SK-N-SH (cell line): ENCODE results near the gene FRMPD1. TPM values are rescaled to one million over a fixed set of nuclear protein-coding genes. Genes with fewer than 3 reads are reported as not detected.

Source experiments
- CTCF ChIA-PET: fragments of 300-600, 350-600 bp; formaldehyde crosslinking; extraction: SDS; loops from one replicate; lab custom pipeline; 2021; lab: Yijun Ruan, JAX
- POLR2A ChIA-PET: fragments of 350-600 bp; sonication (Branson Sonifier 250); formaldehyde crosslinking; extraction: SDS; loops from one replicate; lab custom pipeline; 2020; ENCODE audit warnings: antibody characterized with exemption, inconsistent platforms; lab: Yijun Ruan, JAX
- DNase-seq: peaks from one replicate; pipeline ENCODE4 v3.0.0; 2012
- H2AFZ ChIP-seq: fragments of 200-600 bp; sonication (generic); 2 replicates; pipeline ENCODE4 v1.8.1; 2016; ENCODE audit warnings: antibody characterized with exemption, mild to moderate bottlenecking, low read depth
- H3F3A ChIP-seq: fragments of 200-600 bp; sonication (generic); replicated peaks from 2 replicates; pipeline ENCODE3; 2016; ENCODE audit warnings: antibody characterized with exemption, mild to moderate bottlenecking; ENCODE audit not compliant: insufficient read depth
- H3K27ac ChIP-seq, 2 experiments: fragments of 200-500 bp in 1 of 2; fragments of 200-600 bp in 1 of 2; sonication (Bioruptor generic) in 1 of 2; sonication (generic), shearing (Covaris generic) in 1 of 2; 2 replicates each; pipeline versions ENCODE4 v1.5.1 to v1.6.1; 2014 to 2016; ENCODE audit warnings: low read depth in 2 of 2, inconsistent platforms in 1 of 2, low read length in 1 of 2, mild to moderate bottlenecking in 1 of 2, mixed read lengths in 1 of 2
- H3K27me3 ChIP-seq: fragments of 200-600 bp; sonication (generic), shearing (Covaris generic); 2 replicates; pipeline ENCODE4 v1.6.1; 2016; ENCODE audit warnings: mixed run types; ENCODE audit not compliant: insufficient read depth
- H3K36me3 ChIP-seq, 2 experiments: fragments of 200-500 bp in 1 of 2; fragments of 200-600 bp in 1 of 2; sonication (Bioruptor generic) in 1 of 2; sonication (generic) in 1 of 2; replicated peaks in 1 of 2; 2 replicates each; pipeline versions ENCODE3 to v1.5.1; 2014 to 2016; ENCODE audit warnings: low read length in 1 of 2, mild to moderate bottlenecking in 1 of 2; ENCODE audit not compliant: insufficient read depth in 2 of 2, control insufficient read depth in 1 of 2
- H3K4me1 ChIP-seq, 2 experiments: fragments of 200-500 bp in 1 of 2; fragments of 200-600 bp in 1 of 2; sonication (Bioruptor generic) in 1 of 2; sonication (generic), shearing (Covaris generic) in 1 of 2; 2 replicates each; pipeline versions ENCODE4 v1.5.1 to v1.6.1; 2014 to 2016; ENCODE audit warnings: low read depth in 1 of 2, low read length in 1 of 2, mixed run types in 1 of 2; ENCODE audit not compliant: insufficient read depth in 2 of 2, control insufficient read depth in 1 of 2
- H3K4me2 ChIP-seq: fragments of 200-600 bp; sonication (generic), shearing (Covaris generic); 2 replicates; pipeline ENCODE4 v1.6.1; 2017; ENCODE audit warnings: mixed run types
- H3K4me3 ChIP-seq, 2 experiments: fragments of 200-500 bp in 1 of 2; fragments of 200-600 bp in 1 of 2; sonication (Bioruptor generic) in 1 of 2; sonication (generic), shearing (Covaris generic) in 1 of 2; 2 replicates each; pipeline versions ENCODE4 v1.5.1 to v1.8.1; 2014 to 2016; ENCODE audit warnings: low read depth in 2 of 2, inconsistent platforms in 1 of 2, low read length in 1 of 2, mild to moderate bottlenecking in 1 of 2, mixed read lengths in 1 of 2, moderate library complexity in 1 of 2
- H3K79me2 ChIP-seq: fragments of 200-600 bp; sonication (generic); 2 replicates; pipeline ENCODE4 v1.8.1; 2017; ENCODE audit warnings: mild to moderate bottlenecking; ENCODE audit not compliant: insufficient read depth
- H3K9ac ChIP-seq: fragments of 200-600 bp; sonication (generic); 2 replicates; pipeline ENCODE4 v1.6.1; 2017; ENCODE audit warnings: mixed run types
- H3K9me2 ChIP-seq: fragments of 200-600 bp; sonication (generic); 2 replicates; pipeline ENCODE4 v1.6.1; 2017; ENCODE audit warnings: mixed run types
- H3K9me3 ChIP-seq: fragments of 200-600 bp; sonication (generic); 2 replicates; pipeline ENCODE4 v1.6.1; 2017; ENCODE audit warnings: mixed run types, mild to moderate bottlenecking, moderate library complexity
- H4K20me1 ChIP-seq: fragments of 200-600 bp; sonication (generic); 2 replicates; pipeline ENCODE4 v1.6.1; 2017; ENCODE audit warnings: mild to moderate bottlenecking, mixed run types; ENCODE audit not compliant: insufficient read depth
- CHD2 ChIP-seq: fragments of 150-350 bp; IDR thresholded peaks from 2 replicates; pipeline ENCODE4 v1.6.1; 2018; ENCODE audit warnings: low read length; ENCODE audit not compliant: partially characterized antibody
- EP300 ChIP-seq, 2 experiments: IDR thresholded peaks; 2 replicates each; pipeline versions ENCODE4 v1.4.0 to v1.6.1; 2012; ENCODE audit warnings: borderline replicate concordance in 1 of 2, low read depth in 1 of 2, low read length in 1 of 2
- GATA2 ChIP-seq: sonication (generic); formaldehyde crosslinking; IDR thresholded peaks from 2 replicates; pipeline ENCODE4 v1.5.0; 2020; ENCODE audit warnings: mild to moderate bottlenecking, missing genetic modification reagents
- MXI1 ChIP-seq: IDR thresholded peaks from 2 replicates; pipeline ENCODE4 v1.6.1; 2012; ENCODE audit warnings: mild to moderate bottlenecking, low read depth, low read length, improper control_type of control experiment
- NFIC ChIP-seq: IDR thresholded peaks from 2 replicates; pipeline ENCODE4 v1.4.0; 2012; ENCODE audit warnings: borderline replicate concordance
- RAD21 ChIP-seq: IDR thresholded peaks from 2 replicates; pipeline ENCODE4 v1.6.1; 2012; ENCODE audit warnings: mild to moderate bottlenecking, low read length
- USF1 ChIP-seq: IDR thresholded peaks from 2 replicates; pipeline ENCODE4 v1.4.0; 2012; ENCODE audit warnings: low read depth, borderline replicate concordance
- ZBTB33 ChIP-seq: IDR thresholded peaks from 2 replicates; pipeline ENCODE4 v1.4.0; 2012; ENCODE audit warnings: low read depth, borderline replicate concordance
- WGBS: methylation state at CpG from one replicate; pipeline ENCODE4 v1.1.6; 2017; ENCODE audit warnings: low lambda C conversion rate; 5-methylcytosine and 5-hydroxymethylcytosine counted together
- polyA plus RNA-seq, 3 experiments: library from polyadenylated mRNA; depleted of rRNA; stranded (reverse); fragments of >200 nt; gene quantifications; 2 replicates each; pipeline ENCODE4 v1.2.3, GENCODE V29; 2012
- TF ChIP-seq, protein P1 (sequence below): IDR thresholded peaks from 2 replicates; pipeline ENCODE4 v1.4.0; 2012; ENCODE audit warnings: low read depth

Gene FRMPD1
- polyA plus RNA-seq, 1 of the 3 experiments (the other 2 are of a cell fraction), result not detected

DNA sequence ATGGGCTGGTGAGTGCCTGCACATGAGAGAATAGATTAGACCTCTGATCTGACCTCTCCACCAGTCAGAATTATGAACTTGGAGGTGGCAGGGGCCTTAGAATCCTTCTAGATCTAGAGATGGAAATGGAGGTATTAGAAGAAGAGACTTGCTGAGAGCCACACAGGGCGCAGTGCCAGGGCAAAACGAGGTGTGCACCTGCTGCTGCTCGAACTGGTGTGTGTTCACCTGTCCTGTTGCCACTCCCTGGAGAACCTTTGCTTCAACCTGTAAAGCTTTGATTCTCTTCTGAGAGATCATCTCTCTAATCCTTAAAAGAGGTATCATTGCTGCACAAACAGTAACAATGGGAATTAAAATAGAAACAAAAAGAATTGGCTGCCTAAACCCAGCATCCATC is 24.9 kb downstream of the FRMPD1 start:
- ChIA-PET CTCF (interaction anchor here (1.2 to 2.1 kb wide), 3 partner anchors 11 to 84 kb away, joined by 3 to 9 read pairs (median 5); partner anchors contain the start of gene TOMM5), POLR2A (interaction anchor here (0.5 kb wide), 1 partner anchor 746 kb away, joined by 3 read pairs; no protein-coding TSS in a partner anchor)
- H3K27ac ChIP-seq, result no peak overlapping the region; a peak in 1 of 4 replicates
- TF ChIP-seq NFIC, result no peak
- no peaks in the 10 kb centered on the region for H3F3A ChIP-seq
- H3K9me3 ChIP-seq, result no peaks in the 10 kb centered on the region
- no peak overlapping the region for H3K4me3 ChIP-seq
- H4K20me1 ChIP-seq, result no peaks in the 10 kb centered on the region
- 52% methylated on average over 3 of the region's 3 CpGs for WGBS
- no peak overlapping the region for H3K4me2 ChIP-seq
- no peak for DNase-seq
- peaks cover 19% of the 10 kb centered on the region; the same call in 1 of the 2 replicates for H3K27me3 ChIP-seq
- peaks cover 0 to 32% of the 10 kb centered on the region in 2 experiments; a peak in 2 of 4 replicates for H3K4me1 ChIP-seq
- H2AFZ ChIP-seq, result no peak overlapping the region
- no peak overlapping the region for H3K9ac ChIP-seq
- no peaks in the 10 kb centered on the region for H3K36me3 ChIP-seq
- H3K9me2 ChIP-seq, result no peaks in the 10 kb centered on the region
- H3K79me2 ChIP-seq, result no peaks in the 10 kb centered on the region

DNA sequence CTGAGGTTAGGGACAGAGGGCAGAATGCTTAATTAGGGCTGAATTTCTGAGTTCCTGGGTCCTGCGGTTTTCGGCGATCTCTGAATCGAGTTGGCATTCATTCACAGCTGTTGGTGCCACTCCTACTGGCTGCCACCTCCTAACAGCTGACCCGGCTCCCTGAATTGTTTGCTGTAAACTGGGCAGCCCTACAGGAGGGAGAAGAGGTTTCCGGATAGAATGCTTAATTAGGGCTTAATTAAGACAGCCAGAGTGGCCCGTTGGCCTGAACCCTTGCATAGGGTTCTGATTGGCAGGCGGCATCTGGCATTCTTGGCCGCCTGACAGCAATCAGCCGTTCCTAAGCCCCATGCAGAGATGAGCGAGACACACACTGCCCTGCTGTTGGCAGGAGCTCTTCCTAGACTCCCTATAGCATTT is 25.7 kb downstream of the FRMPD1 start:
- H3F3A ChIP-seq, result no peaks in the 10 kb centered on the region
- no peak overlapping the region for H2AFZ ChIP-seq
- no peaks in the 10 kb centered on the region for H4K20me1 ChIP-seq
- peak; percentile 69 for DNase-seq
- WGBS, result 21% methylated on average over 11 of the region's 11 CpGs
- H3K4me3 ChIP-seq, result no peak overlapping the region
- H3K9ac ChIP-seq, result no peak overlapping the region
- H3K27me3 ChIP-seq, result peaks cover 20% of the 10 kb centered on the region; the same call in 1 of the 2 replicates
- peaks cover 0 to 32% of the 10 kb centered on the region in 2 experiments; a peak in 2 of 4 replicates for H3K4me1 ChIP-seq
- H3K27ac ChIP-seq, result peak overlapping the region in 1 of 2 experiments; percentile 60; a peak in 2 of 4 replicates
- TF ChIP-seq MXI1 (peak; percentile 66; the same call in 1 of the 2 replicates), USF1 (no peak), RAD21 (0 out of 2 replicates have a peak, but pooled peaks have one; percentile 12), EP300 (IDR thresholded peaks at IDR 0.05; ENCODE audit: borderline replicate concordance in 1 of 2, low read depth in 1 of 2, low read length in 1 of 2) (peak in 1 of 2 experiments; percentile 59; a peak in 1 of 4 replicates), CHD2 (peak; percentile 63)
- no peaks in the 10 kb centered on the region for H3K79me2 ChIP-seq
- ChIA-PET CTCF (interaction anchor here (1.2 to 2.1 kb wide), 3 partner anchors 12 to 84 kb away, joined by 3 to 9 read pairs (median 5); partner anchors contain the start of gene TOMM5), POLR2A (no interaction called here)
- H3K4me2 ChIP-seq, result no peak overlapping the region
- no peaks in the 10 kb centered on the region for H3K9me3 ChIP-seq
- H3K9me2 ChIP-seq, result no peaks in the 10 kb centered on the region
- no peaks in the 10 kb centered on the region for H3K36me3 ChIP-seq

DNA sequence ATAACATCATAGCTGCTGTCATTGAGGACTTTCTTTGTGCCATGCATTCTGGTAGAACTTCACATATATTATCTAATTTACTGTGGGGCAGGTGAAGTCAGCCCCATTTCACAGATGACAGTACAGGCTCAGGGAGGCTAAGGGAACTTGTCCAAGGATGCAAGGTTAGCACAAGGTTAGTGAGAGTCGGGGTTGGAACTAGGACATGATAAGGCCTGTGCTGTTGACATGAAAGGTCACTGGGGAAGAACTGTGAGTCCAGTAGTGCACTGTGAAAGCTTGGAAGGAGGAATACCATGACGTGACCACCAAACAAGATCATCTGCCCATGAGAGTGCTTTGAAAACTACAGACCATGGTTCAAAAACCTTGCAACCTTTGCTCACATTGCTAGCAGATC is 26.7 kb downstream of the FRMPD1 start:
- Histone ChIP-seq H3F3A (no peaks in the 10 kb centered on the region), H3K9me2 (no peaks in the 10 kb centered on the region), H3K4me2 (no peak overlapping the region), H3K36me3 (no peaks in the 10 kb centered on the region), H4K20me1 (no peaks in the 10 kb centered on the region), H3K9ac (no peak overlapping the region), H3K27ac (no peak overlapping the region), H3K79me2 (no peaks in the 10 kb centered on the region), H3K27me3 (peaks cover 11% of the 10 kb centered on the region; the same call in 1 of the 2 replicates), H2AFZ (no peak overlapping the region), H3K4me1 (peaks cover 0 to 32% of the 10 kb centered on the region in 2 experiments; a peak in 2 of 4 replicates), H3K9me3 (no peaks in the 10 kb centered on the region), H3K4me3 (no peak overlapping the region)
- TF ChIP-seq GATA2 (CRISPR knock-in tag) (no peak), ZBTB33 (no peak)
- TF ChIP-seq, protein P1, sequence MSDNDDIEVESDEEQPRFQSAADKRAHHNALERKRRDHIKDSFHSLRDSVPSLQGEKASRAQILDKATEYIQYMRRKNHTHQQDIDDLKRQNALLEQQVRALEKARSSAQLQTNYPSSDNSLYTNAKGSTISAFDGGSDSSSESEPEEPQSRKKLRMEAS, result no peak
- ChIA-PET POLR2A (interaction anchor here (0.6 kb wide), 1 partner anchor 85 kb away, joined by 3 read pairs; the partner anchor contains the start of gene TOMM5), CTCF (interaction anchor here (2.1 kb wide), 1 partner anchor 85 kb away, joined by 9 read pairs; the partner anchor contains the start of gene TOMM5)
- no peak for DNase-seq
- 31% methylated on average over 2 of the region's 2 CpGs for WGBS
